Measurements from ENCODE around the gene NAT14. TPM values are rescaled to one million over a fixed set of nuclear protein-coding genes. Genes with fewer than 3 reads are reported as not detected.

NAT14 gene
- total RNA-seq, 1 experiment from 2014 or later = 55.3 TPM

GRCh38 chr19:55461974-55462626, 22.9 kb upstream of the NAT14 start:
- ATAC-seq = peak; percentile 31
- no peaks in the 10 kb centered on the region for H3K9me2 ChIP-seq (ENCODE audit: insufficient read depth)
- no peak for DNase-seq (ENCODE audit: low read depth, low spot score)

More at GRCh38 chr19:55461974-55462626, 22.9 kb upstream of the NAT14 start:
- H3K36me3 ChIP-seq (ENCODE audit: control insufficient read depth in 1 of 2, insufficient read depth in 2 of 2, low read length in 2 of 2) = no peaks in the 10 kb centered on the region
- peak overlapping the region; percentile 79 for H3K9ac ChIP-seq (ENCODE audit: low read length)
- H3K79me2 ChIP-seq (ENCODE audit: insufficient read depth, low read length) = peaks cover 12% of the 10 kb centered on the region; the same call in 1 of the 2 replicates
- RAD21 ChIA-PET (ENCODE audit: low non-redundant PET in 1 of 2, low total read pairs in 2 of 2, uncharacterized antibody in 2 of 2, unreplicated experiment in 2 of 2) = interaction anchor here in 1 of 2 experiments (0.9 kb wide), 1 partner anchor 42 kb away, joined by 4 read pairs; no protein-coding TSS in a partner anchor
- POLR2A ChIA-PET = interaction anchor here (0.6 to 1.0 kb wide), 6 partner anchors 9 to 55 kb away, joined by 3 to 12 read pairs (median 5); partner anchors contain the start of genes UBE2S and ZNF628
- H3K27ac ChIP-seq (ENCODE audit: low read depth, low read length) = peak overlapping the region; percentile 60
- TF ChIP-seq FOSL1 (IDR thresholded peaks at IDR 0.05; ENCODE audit: low read depth) = no peak
- TF ChIP-seq ZFX (IDR thresholded peaks at IDR 0.05) = no peak
- TF ChIP-seq RAD21 (IDR thresholded peaks at IDR 0.05; ENCODE audit: low read depth) = no peak
- TF ChIP-seq SRF (IDR thresholded peaks at IDR 0.05; ENCODE audit: low read depth) = no peak
- TF ChIP-seq CTCF (IDR thresholded peaks at IDR 0.05 in 2 of 3, conservative IDR thresholded peaks at IDR 0.05 in 1 of 3; ENCODE audit: borderline replicate concordance in 1 of 3, insufficient read depth in 1 of 3, low read depth in 2 of 3, low read length in 2 of 3) = no peak
- TF ChIP-seq ATF3 (IDR thresholded peaks at IDR 0.05) = no peak
- peak; percentile 52 for TF ChIP-seq POLR2AphosphoS5 (IDR thresholded peaks at IDR 0.05; ENCODE audit: low read depth, low read length)
- 0 out of 2 replicates have a peak, but pooled peaks have one; percentile 4 for TF ChIP-seq MAX (IDR thresholded peaks at IDR 0.05)
- no peak for TF ChIP-seq ZNF274 (IDR thresholded peaks at IDR 0.05; ENCODE audit: low read depth, low read length)
- no peak for TF ChIP-seq POLR2A (IDR thresholded peaks at IDR 0.05; ENCODE audit: borderline replicate concordance, extremely low read depth, insufficient read depth, insufficient read length)
- no peak for TF ChIP-seq JUND (IDR thresholded peaks at IDR 0.05)
- no peak for TF ChIP-seq CBX3 (IDR thresholded peaks at IDR 0.05; ENCODE audit: low read depth)
- H3K4me1 ChIP-seq (ENCODE audit: control insufficient read depth in 1 of 2, insufficient read depth in 2 of 2, low read length in 2 of 2) = peaks cover 9 to 29% of the 10 kb centered on the region in 2 experiments
- intact Hi-C loops (cut with micrococcal nuclease) = no loop called here
- peak overlapping the region; percentile 98 for H3K4me2 ChIP-seq (ENCODE audit: low read length)
- CTCF ChIA-PET = interaction anchor here (0.6 to 1.5 kb wide), 6 partner anchors 9 to 315 kb away, joined by 3 to 7 read pairs (median 4); partner anchors contain the start of gene ZNF865
- H3K9me3 ChIP-seq (ENCODE audit: control insufficient read depth in 1 of 2, insufficient read depth in 1 of 2, low read depth in 1 of 2, low read length in 2 of 2) = no peaks in the 10 kb centered on the region
- peak overlapping the region; percentile 51 to 98 for H3K4me3 ChIP-seq (replicated peaks in 1 of 2; ENCODE audit: low read depth in 1 of 2, low read length in 2 of 2)
- BruUV-seq (replicated peaks) = TSS peak; percentile 89
- H3K27me3 ChIP-seq (ENCODE audit: insufficient read depth, low read length) = no peaks in the 10 kb centered on the region
- no peak overlapping the region for H2AFZ ChIP-seq (ENCODE audit: low read depth, low read length, poor library complexity, severe bottlenecking)
- H4K20me1 ChIP-seq (ENCODE audit: insufficient read depth) = no peaks in the 10 kb centered on the region
